Heart left ventricle (tissue), 13 donors: ENCODE results near the gene FTO.

ENCODE experiments used
- POLR2A ChIP-seq, 2 donors: fragments of 450-650 bp; IDR thresholded peaks; one replicate each; pipeline ENCODE4 v1.6.1; 2017; ENCODE audit warnings: antibody characterized with exemption in 2 of 2, mild to moderate bottlenecking in 2 of 2, moderate library complexity in 2 of 2
- TF ChIP-seq, protein P1 (sequence below), 12 donors: fragments of 200-600 bp; sonication (generic) in 4 of 12; IDR thresholded peaks; one replicate each; pipeline versions ENCODE4 v1.5.0 to v1.8.0; 2018 to 2022; ENCODE audit warnings: antibody characterized with exemption in 12 of 12, mild to moderate bottlenecking in 5 of 12
- donor health status: ischemic (EF 13 %, LVEDD 7.1; RV severe dilation, severe dysfunction).
- donor health status: DM: no; HTN: yes; CAD: no.
- donor health status: DM: no; HTN: no; CAD: no.
- donor health status: ischemic (EF 25% LVEDD 6.9; RV normal size, moderate dysfunction).
- donor health status: ischemic (EF 25% LVEDD 5.7; RV mildly dilated, moderate dysfunction).
- donor health status: ischemic (EF 35%, LVEDD 5.7; RV mildly dilated, moderate dysfunction).
- donor health status: nonischemic (EF 11% LVEDD 7.7; RV severe dilation, severe dysfunction).
- donor health status: DM: yes; HTN: yes; CAD: no.
- donor health status: PGD.
- donor health status: ischemic (EF 29% LVEDD 5.4; RV normal size, mild dysfunction).
- donor health status: nonischemic (EF 23%, LVEDD 6.1; RV moderate dilation, normal function).

DNA sequence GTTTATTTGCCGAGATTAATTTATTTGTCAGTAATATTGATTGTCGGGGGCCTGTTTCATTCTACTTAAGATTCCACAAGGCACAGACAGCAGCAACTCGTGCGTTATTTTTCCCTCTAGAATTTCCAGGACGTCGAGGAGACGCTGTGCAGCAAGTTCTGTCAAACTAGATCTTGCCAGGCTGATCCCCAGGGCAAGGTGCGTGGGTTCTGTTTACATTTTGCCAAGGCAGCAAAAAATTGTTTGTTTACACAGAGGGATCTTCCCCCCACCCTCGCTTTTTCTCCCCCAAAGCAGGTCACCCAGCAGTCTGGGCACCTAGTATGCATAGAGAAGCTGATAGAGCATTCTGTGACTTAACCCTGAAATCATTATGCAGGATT lies 471.2 kb downstream of the FTO start:
- TF ChIP-seq, protein P1, sequence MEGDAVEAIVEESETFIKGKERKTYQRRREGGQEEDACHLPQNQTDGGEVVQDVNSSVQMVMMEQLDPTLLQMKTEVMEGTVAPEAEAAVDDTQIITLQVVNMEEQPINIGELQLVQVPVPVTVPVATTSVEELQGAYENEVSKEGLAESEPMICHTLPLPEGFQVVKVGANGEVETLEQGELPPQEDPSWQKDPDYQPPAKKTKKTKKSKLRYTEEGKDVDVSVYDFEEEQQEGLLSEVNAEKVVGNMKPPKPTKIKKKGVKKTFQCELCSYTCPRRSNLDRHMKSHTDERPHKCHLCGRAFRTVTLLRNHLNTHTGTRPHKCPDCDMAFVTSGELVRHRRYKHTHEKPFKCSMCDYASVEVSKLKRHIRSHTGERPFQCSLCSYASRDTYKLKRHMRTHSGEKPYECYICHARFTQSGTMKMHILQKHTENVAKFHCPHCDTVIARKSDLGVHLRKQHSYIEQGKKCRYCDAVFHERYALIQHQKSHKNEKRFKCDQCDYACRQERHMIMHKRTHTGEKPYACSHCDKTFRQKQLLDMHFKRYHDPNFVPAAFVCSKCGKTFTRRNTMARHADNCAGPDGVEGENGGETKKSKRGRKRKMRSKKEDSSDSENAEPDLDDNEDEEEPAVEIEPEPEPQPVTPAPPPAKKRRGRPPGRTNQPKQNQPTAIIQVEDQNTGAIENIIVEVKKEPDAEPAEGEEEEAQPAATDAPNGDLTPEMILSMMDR (IDR thresholded peaks at IDR 0.05), result no peak
- no peak for TF ChIP-seq POLR2A (IDR thresholded peaks at IDR 0.05)
